HepG2 (cell line): ENCODE results near the gene PARP16. TPM values are rescaled to one million over a fixed set of nuclear protein-coding genes. Genes with fewer than 3 reads are reported as not detected.

ENCODE experiments used
- ATAC-seq: fragments of 200-7000 bp; cut with Tn5 transposase; 3 replicates; pipeline ENCODE4 v1.9.1; 2020; ENCODE audit warnings: mild to moderate bottlenecking, moderate library complexity
- BruUV-seq: library from RNA; stranded (reverse); fragments of 400-500 nt; replicated peaks from 2 replicates; lab custom pipeline; 2021; lab: Mats Ljungman, UMichigan
- CTCF ChIA-PET: fragments of 300-600 bp; formaldehyde crosslinking; extraction: SDS; loops from one replicate; lab custom pipeline; 2021; ENCODE audit warnings: low total read pairs, inconsistent platforms, low intra/inter-chr PET ratio; lab: Yijun Ruan, JAX
- POLR2A ChIA-PET: fragments of 350-600 bp; sonication (Branson Sonifier 250); formaldehyde crosslinking; loops from one replicate; lab custom pipeline; 2020; ENCODE audit warnings: antibody characterized with exemption, inconsistent platforms; lab: Yijun Ruan, JAX
- DNase-seq: peaks from one replicate; pipeline ENCODE4 v3.0.0-alpha.2; 2015; ENCODE audit warnings: low spot score
- FAIRE-seq: peaks from 3 replicates; lab custom pipeline; 2011; peaks lifted over from hg19 to GRCh38; lab: Jason Lieb, UNC
- H2AFZ ChIP-seq: one replicate; pipeline ENCODE4 v1.6.1; 2011; ENCODE audit warnings: low read length, inconsistent platforms
- H3K27ac ChIP-seq: fragments of 300-600 bp; 3 replicates; pipeline ENCODE4 v1.8.0; 2011; ENCODE audit warnings: mixed run types, mild to moderate bottlenecking, mixed read lengths, low read length, inconsistent platforms; ENCODE audit not compliant: insufficient read depth; ENCODE audit errors: extremely low read length
- H3K27me3 ChIP-seq, 2 experiments: fragments of 200-600 bp in 1 of 2; 2 replicates in 1 of 2; 3 replicates in 1 of 2; pipeline versions ENCODE4 v1.6.0 to v1.8.0; 2011; ENCODE audit warnings: low read length in 2 of 2, mild to moderate bottlenecking in 2 of 2, moderate library complexity in 2 of 2, inconsistent platforms in 1 of 2; ENCODE audit not compliant: insufficient read depth in 2 of 2, control insufficient read depth in 1 of 2
- H3K36me3 ChIP-seq, 2 experiments: fragments of 200-600 bp in 1 of 2; replicated peaks in 1 of 2; 2 replicates in 1 of 2; 3 replicates in 1 of 2; pipeline versions ENCODE4 v1.5.1 to v1.8.0; 2011; ENCODE audit warnings: low read length in 2 of 2, inconsistent platforms in 1 of 2; ENCODE audit not compliant: insufficient read depth in 2 of 2, control insufficient read depth in 1 of 2
- H3K4me1 ChIP-seq: 2 replicates; pipeline ENCODE4 v1.5.1; 2012; ENCODE audit warnings: low read length, inconsistent platforms; ENCODE audit not compliant: insufficient read depth
- H3K4me2 ChIP-seq: 2 replicates; pipeline ENCODE4 v1.6.0; 2011; ENCODE audit warnings: low read depth, low read length, inconsistent platforms
- H3K4me3 ChIP-seq, 3 experiments: fragments of 200-600 bp in 1 of 3; sonication (generic), shearing (Covaris generic) in 1 of 3; replicated peaks in 1 of 3; 2 replicates each; pipeline ENCODE4 v1.5.1; 2011 to 2016; ENCODE audit warnings: low read length in 3 of 3, inconsistent platforms in 2 of 3, low read depth in 2 of 3, mild to moderate bottlenecking in 2 of 3, control low read depth in 1 of 3, mixed read lengths in 1 of 3; ENCODE audit not compliant: insufficient read depth in 1 of 3
- H3K79me2 ChIP-seq: one replicate; pipeline ENCODE4 v1.6.1; 2011; ENCODE audit warnings: low read length, inconsistent platforms; ENCODE audit not compliant: insufficient read depth
- H3K9ac ChIP-seq: 2 replicates; pipeline ENCODE4 v1.6.0; 2011; ENCODE audit warnings: mild to moderate bottlenecking, low read depth, low read length, inconsistent platforms; ENCODE audit not compliant: insufficient read depth
- H3K9me3 ChIP-seq: 2 replicates; pipeline ENCODE4 v1.5.1; 2012; ENCODE audit warnings: mild to moderate bottlenecking, low read length
- H4K20me1 ChIP-seq: 2 replicates; pipeline ENCODE4 v1.6.0; 2011; ENCODE audit warnings: inconsistent platforms, mild to moderate bottlenecking, low read length, moderate library complexity; ENCODE audit not compliant: insufficient read depth
- ATF5 ChIP-seq: sonication (generic); formaldehyde crosslinking; IDR thresholded peaks from 2 replicates; pipeline ENCODE4 v1.4.0; 2020; ENCODE audit warnings: mild to moderate bottlenecking, low read depth, missing genetic modification reagents
- NPAS2 ChIP-seq: sonication (generic); formaldehyde crosslinking; IDR thresholded peaks from 2 replicates; pipeline ENCODE4 v1.8.0; 2022; ENCODE audit warnings: mild to moderate bottlenecking, missing genetic modification reagents, borderline replicate concordance
- SIN3A ChIP-seq: IDR thresholded peaks from 2 replicates; pipeline ENCODE4 v1.6.1; 2011; ENCODE audit warnings: low read depth, mild to moderate bottlenecking, control low read depth, low read length, borderline replicate concordance
- ZBTB14 ChIP-seq: sonication (generic); formaldehyde crosslinking; IDR thresholded peaks from 2 replicates; pipeline ENCODE4 v1.4.0; 2020; ENCODE audit warnings: missing genetic modification reagents
- ZNF12 ChIP-seq: sonication (generic); formaldehyde crosslinking; IDR thresholded peaks from 2 replicates; pipeline ENCODE4 v1.5.0; 2020; ENCODE audit warnings: missing genetic modification reagents
- ZSCAN22 ChIP-seq: sonication (generic); formaldehyde crosslinking; IDR thresholded peaks from 2 replicates; pipeline ENCODE4 v1.4.0; 2020; ENCODE audit warnings: mild to moderate bottlenecking, missing genetic modification reagents
- WGBS: methylation state at CpG from one replicate; pipeline ENCODE4 v1.1.6; 2017; ENCODE audit warnings: low lambda C conversion rate; 5-methylcytosine and 5-hydroxymethylcytosine counted together
- in situ Hi-C: cut with HindIII; loops from 2 replicates; pipeline ENCODE4 v1.10.0; 2017; ENCODE audit warnings: low pct_unique_long_range_greater_than_20kb; ENCODE audit not compliant: extremely low pct_ligation_motif_present
- intact Hi-C: fragments of 100-400 bp; cut with micrococcal nuclease; formaldehyde crosslinking; loops from one replicate; pipeline ENCODE4 v1.10.0; 2022; ENCODE audit not compliant: unreplicated experiment
- polyA plus RNA-seq, 8 experiments: library from polyadenylated mRNA; depleted of rRNA in 3 of 8; stranded (reverse) in 7 of 8; unstranded in 1 of 8; fragments of >200 nt; fragmentation: Illumina TruSeq in 4 of 8; extraction: Trizol in 4 of 8; gene quantifications; 2 replicates each; pipeline versions ENCODE4 v1.2.1 to v1.2.3, GENCODE V29; 2011 to 2016; ENCODE audit warnings: low read depth in 4 of 8, missing spikeins in 1 of 8, mixed read lengths in 1 of 8; ENCODE audit not compliant: insufficient read depth in 1 of 8
- total RNA-seq, 5 experiments: library from RNA; depleted of rRNA; stranded (reverse); fragments of >200 nt; fragmentation: Illumina TruSeq; extraction: Trizol; gene quantifications; 2 replicates each; pipeline ENCODE4 v1.2.3, GENCODE V29; 2016; ENCODE audit warnings: low read depth in 1 of 5

Gene PARP16
- total and polyA plus RNA-seq, 2 of the 13 experiments (the other 11 are each of a cell fraction or from before 2014, with no cell fraction given), result 6.8 to 7.6 TPM

DNA sequence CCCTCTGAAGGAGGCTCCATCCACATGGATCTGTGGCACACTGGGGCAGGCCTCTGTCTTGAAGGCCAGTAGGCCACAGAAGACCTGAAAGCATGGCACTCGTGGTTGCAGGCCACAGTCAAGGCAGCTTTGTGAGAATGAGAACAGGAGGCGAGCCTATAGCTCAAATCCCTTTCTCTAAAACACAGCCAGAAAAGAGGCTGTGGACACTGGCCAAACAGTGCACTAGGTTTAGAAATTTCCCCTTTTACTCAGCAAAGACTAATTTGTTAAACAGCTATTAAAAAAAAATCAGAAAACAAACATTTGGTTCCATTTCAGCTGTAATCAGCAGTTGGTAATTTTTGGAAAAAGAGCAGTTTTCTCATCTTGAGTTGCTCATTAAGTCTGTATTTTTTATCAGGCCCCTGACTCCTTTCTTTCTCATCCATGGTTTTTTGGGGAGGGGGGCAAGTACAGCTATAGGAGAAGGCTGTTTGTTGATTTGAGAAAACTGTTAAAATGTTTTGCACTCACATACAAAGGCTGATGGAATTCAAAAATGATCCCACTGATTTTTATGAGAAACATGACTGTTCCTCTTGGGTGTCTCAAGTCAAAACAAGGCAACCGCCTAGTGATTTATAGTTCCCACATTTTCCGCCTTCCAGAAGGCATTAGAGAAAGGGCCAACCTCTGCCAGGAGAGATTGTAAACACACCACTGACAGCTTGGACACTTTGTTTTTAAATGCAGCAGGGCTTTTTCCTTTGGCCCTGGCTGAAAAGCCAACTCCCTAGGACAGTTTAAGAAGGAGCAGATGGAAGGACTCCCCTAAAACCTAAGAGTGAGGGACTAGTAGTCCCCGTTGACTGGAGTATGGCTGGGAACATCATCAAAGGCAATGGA is 28.1 kb downstream of the PARP16 start:
- Histone ChIP-seq H3K36me3 (peaks cover 9 to 36% of the 10 kb centered on the region in 2 experiments; a peak in 4 of 5 replicates), H3K4me2 (no peak overlapping the region), H3K9ac (no peak overlapping the region), H3K4me1 (peaks cover 6% of the 10 kb centered on the region; the same call in 1 of the 2 replicates), H3K27ac (no peak overlapping the region), H2AFZ (no peak overlapping the region), H3K79me2 (no peaks in the 10 kb centered on the region), H3K9me3 (no peaks in the 10 kb centered on the region), H4K20me1 (no peaks in the 10 kb centered on the region), H3K4me3 (no peak overlapping the region), H3K27me3 (no peaks in the 10 kb centered on the region)
- FAIRE-seq (no peak), DNase-seq (no peak), ATAC-seq (no peak)
- in situ Hi-C loops, result no loop called here
- TSS peak; percentile 45 for BruUV-seq
- ChIA-PET POLR2A (interaction anchor here (1.5 kb wide), 1 partner anchor 41 kb away, joined by 3 read pairs; no protein-coding TSS in a partner anchor), CTCF (no interaction called here)
- TF ChIP-seq ZBTB14 (CRISPR knock-in tag), result no peak
- TF ChIP-seq ZSCAN22, result no peak
- no peak for TF ChIP-seq ATF5 (CRISPR knock-in tag)
- TF ChIP-seq NPAS2, result no peak
- TF ChIP-seq ZNF12, result no peak
- TF ChIP-seq SIN3A, result no peak
- 89% methylated on average over 5 of the region's 5 CpGs for WGBS
- intact Hi-C loops, result no loop called here
